IMR-90 (cell line): Measurements from ENCODE around the gene ARHGAP45.

Experiments
- ELK1 ChIP-seq: fragments of 150-350 bp; IDR thresholded peaks from 2 replicates; pipeline ENCODE4 v1.6.1; 2016; ENCODE audit warnings: low read depth, mild to moderate bottlenecking, low read length, moderate library complexity, borderline replicate concordance
- NFE2L2 ChIP-seq: fragments of 150-350 bp; IDR thresholded peaks from 2 replicates; pipeline ENCODE4 v1.6.1; 2016; ENCODE audit warnings: low read depth, mild to moderate bottlenecking, low read length
- SMC3 ChIP-seq: fragments of 150-350 bp; IDR thresholded peaks from 2 replicates; pipeline ENCODE4 v1.6.1; 2016; ENCODE audit warnings: low read depth, mild to moderate bottlenecking, antibody characterized with exemption, low read length, moderate library complexity
- TF ChIP-seq, protein P1 (sequence below): conservative IDR thresholded peaks from 2 replicates; pipeline ENCODE4 v1.5.1; 2012; ENCODE audit warnings: mild to moderate bottlenecking, low read depth, low read length, improper control_type of control experiment

DNA sequence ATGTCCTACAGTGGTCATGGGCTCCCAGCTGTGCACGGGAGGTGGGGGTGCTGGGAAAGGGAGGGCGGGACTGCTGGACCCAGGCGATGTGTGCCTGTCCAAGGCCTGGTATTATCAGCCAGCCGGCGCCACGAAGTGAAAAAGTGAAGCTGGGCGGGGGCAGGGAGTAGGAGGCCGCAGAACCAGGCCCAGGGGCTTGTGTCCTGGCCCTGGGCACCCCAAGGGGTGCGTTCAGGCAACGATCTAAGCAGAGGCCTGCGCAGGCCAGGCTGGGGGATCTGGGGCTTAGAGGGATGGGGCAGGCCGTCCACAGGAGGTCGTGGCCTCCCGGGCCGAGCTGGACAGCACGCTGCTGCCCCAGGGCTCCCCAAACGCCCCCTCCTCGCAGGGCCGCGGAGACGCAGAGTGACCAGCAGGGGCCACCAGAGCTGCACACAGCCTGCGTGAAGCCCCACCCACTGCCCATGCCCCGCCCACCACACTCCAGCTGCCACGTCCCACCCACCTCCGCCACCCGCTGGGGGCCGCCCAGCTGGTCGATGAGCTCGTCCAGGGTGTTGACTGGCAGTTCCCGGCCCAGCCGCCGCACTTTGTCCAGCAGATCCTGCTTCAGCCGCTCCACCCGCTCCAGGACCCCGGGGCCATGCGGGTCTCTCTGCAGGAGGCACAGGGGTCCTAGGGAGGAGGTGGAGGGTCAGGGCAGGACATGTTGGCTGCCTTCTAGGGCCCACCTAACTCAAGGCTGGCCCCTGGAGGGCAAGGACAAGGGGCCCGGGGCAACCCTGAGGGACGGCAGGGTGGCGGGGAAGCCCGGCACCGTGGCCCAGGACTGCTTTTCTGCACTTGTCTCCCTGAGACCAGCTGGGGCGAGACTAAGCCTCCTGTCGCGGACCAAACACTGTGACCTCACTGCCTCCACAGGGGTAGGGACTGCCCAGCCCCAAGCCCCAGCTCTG lies 46.3 kb downstream of the ARHGAP45 start:
- TF ChIP-seq, protein P1, sequence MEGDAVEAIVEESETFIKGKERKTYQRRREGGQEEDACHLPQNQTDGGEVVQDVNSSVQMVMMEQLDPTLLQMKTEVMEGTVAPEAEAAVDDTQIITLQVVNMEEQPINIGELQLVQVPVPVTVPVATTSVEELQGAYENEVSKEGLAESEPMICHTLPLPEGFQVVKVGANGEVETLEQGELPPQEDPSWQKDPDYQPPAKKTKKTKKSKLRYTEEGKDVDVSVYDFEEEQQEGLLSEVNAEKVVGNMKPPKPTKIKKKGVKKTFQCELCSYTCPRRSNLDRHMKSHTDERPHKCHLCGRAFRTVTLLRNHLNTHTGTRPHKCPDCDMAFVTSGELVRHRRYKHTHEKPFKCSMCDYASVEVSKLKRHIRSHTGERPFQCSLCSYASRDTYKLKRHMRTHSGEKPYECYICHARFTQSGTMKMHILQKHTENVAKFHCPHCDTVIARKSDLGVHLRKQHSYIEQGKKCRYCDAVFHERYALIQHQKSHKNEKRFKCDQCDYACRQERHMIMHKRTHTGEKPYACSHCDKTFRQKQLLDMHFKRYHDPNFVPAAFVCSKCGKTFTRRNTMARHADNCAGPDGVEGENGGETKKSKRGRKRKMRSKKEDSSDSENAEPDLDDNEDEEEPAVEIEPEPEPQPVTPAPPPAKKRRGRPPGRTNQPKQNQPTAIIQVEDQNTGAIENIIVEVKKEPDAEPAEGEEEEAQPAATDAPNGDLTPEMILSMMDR = peak; percentile 82
- TF ChIP-seq NFE2L2 (no peak), SMC3 (peak; percentile 73), ELK1 (no peak)
